Stromal cell of bone marrow (primary cell): ENCODE measurements around the gene NAIF1.
"Not testable (repeated sequence)": the region's sequence is repeated elsewhere in the genome, so short reads cannot be mapped to it uniquely, and the experiment has no call there.

Experiments
- DNase-seq: peaks from one replicate; pipeline ENCODE4 v3.0.0-alpha.2; 2012; ENCODE audit warnings: low read depth

NAIF1 gene

DNA sequence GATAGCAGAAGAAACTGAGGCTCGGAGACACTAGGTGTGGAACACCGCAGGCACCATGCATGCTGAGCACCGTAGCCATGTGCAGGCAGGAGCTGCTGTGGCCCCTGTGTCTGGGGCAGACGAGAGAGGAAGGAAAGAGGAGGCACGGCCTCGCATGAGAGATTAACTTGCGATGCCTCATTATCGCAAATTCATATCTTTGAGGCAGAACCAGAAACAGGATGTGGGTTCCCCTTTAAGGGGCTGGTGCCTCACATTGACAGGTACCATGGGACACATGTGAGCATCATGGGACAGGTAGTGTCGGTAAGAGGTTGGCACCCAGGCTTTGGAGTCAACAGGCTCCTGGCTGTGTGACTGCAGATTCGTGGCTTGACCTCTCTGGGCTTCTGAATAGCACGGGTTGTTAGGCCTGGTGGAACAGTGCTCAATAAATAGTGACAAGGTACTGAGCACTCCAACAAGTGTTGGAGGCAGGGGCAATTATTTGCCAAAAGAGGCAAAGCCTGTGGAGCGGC, 40.8 kb downstream of the NAIF1 start:
- no peak for DNase-seq

DNA sequence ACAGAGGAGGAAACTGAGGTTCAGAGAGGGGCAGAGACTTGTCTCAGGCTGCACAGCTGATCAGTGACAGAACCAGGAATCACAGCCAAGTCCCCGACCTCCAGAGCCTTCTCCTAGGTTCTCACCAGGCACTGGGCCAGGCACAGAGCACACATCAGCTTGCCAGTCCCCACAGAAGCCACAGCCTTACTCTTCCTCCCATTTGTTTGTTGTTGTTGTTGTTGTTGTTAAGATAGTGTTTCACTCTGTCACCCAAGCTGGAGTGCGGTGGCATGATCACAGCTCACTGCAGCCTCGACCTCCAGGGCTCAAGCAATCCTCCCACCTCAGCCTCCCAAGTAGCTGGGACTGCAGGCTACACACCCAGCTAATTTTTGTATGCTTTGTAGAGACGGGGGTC, 41.4 kb downstream of the NAIF1 start:
- DNase-seq = no peak

DNA sequence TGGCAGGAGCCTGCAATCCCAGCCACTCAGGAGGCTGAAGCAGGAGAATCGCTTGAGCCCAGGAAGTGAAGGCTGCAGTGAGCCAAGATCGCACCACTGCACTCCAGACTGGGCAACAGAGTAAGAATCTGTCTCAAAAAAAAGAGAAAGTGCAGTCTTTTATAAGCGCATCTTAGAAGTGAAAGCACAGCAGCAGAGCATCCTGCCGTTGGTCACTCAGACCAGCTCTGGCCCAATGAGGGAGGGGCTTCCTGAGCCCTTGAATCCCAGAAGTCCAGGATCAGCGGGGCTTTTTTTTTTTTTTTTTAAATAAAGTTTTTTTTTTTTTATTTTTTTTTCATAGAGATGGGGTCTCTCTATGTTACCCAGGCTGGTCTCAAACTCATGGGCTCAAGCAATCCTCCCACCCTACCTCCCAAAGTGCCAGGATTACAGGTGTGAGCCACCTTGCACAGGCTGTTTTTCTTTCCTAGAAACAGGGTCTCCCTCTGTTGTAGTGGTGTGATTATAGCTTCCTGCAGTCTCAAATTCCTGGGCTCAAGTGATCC, 42.3 kb downstream of the NAIF1 start:
- DNase-seq = no peak

DNA sequence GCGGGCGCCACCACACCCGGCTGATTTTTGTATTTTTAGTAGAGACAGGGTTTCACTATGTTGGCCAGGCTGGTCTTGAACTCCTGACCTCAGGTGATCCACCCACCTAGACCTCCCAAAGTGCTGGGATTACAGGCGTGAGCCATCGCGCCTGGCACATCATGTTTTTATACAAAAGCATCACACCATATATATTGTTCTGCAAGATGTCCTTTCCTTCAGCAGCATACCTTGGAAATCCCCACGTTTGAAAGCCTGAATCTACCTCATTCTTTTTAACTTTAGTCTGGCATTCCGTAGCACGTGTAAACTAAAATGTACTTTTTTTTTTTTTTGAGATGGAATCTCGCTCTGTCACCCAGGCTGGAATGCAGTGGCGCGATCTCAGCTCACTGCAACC, 43.4 kb downstream of the NAIF1 start:
- DNase-seq = not testable (repeated sequence)

DNA sequence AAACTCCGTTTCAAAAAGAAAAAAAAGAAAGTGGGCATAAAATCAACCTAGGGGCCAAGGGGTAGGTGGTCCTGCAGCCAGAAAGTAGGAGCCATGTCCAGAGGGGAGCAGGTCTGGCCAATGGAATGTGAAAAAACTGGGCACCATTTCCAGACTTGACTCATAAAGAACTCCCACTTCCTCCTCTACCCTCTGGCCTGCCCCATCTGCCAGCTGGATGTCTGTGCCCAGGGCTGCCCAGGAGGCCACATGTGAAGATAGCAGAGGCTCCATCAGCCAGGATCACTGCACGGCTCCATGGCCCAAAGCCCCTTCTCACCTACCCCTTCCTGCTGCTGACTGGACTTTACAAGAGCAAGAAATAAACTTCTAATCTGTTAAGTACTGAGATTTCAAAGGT, 44.2 kb downstream of the NAIF1 start:
- DNase-seq = no peak

DNA sequence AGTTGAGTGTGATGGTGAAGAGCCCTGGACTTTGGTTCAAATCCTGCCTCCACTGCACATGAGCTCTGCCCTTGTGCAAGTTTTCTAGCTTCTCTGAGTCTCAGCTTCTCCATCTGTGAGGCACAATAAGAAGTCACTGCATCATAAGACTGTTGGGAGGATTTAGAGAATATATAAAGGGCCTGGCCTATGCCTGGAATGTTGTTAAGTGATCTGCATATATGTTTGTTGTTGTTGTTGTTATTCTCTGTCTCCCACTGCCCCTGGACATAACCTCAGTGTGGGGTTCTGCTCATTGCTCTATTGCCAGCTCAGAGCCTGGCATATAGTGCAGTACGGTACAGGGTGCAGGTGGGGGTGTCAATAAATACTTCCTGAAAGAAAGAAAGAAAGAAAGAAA, 46.0 kb downstream of the NAIF1 start:
- no peak for DNase-seq

DNA sequence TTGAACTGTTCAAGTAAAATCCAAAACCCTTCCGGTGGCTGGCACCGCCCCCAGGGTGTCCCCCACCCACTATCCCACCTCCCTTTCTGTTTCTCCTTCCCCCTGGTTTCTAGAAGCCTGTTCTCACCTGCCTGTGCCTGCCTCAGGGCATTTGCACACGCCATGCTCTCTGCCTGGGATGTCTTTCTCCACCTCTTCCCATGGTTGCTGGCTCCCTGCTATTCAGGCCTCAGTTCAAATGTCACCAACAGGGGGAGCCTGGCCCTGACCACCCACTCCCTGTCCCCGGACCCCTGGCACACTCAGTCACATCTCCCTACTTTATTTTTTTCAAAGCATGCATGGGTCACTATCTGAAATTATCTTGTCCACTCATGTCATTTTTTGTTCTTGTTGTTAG, 46.4 kb downstream of the NAIF1 start:
- no peak for DNase-seq

DNA sequence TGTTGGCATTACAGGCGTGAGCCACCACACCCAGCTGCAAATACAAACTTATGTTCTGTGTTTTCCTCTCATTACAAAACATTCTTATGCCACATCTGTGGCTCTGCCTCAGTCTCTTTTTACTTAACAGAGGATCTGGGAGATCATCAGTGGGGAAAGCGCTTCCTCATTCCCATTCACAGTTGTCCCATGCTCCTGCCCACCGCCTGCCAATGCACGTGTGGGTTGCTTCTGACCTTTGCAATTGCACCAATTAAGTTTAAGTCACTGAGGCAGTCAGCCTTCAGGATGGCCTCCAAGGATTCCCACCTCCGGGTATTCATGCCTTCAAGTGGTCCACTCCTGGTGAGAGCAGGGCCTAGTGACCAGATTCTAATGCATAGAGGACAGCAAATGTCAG, 51.4 kb downstream of the NAIF1 start:
- no peak for DNase-seq
